ENCODE measurements around the gene NELL1.

- TF ChIP-seq POLR2AphosphoS5 (IDR thresholded peaks at IDR 0.05; ENCODE audit: insufficient read depth, low read depth, low read length) (no peak), CTCF (IDR thresholded peaks at IDR 0.05; ENCODE audit: extremely low read depth in 1 of 2, insufficient read depth in 1 of 2, low read depth in 1 of 2, low read length in 2 of 2) (no peak), POLR2A (IDR thresholded peaks at IDR 0.05; ENCODE audit: low read depth, low read length) (no peak), EZH2 (IDR thresholded peaks at IDR 0.05; ENCODE audit: borderline replicate concordance, low read depth, low read length, severe bottlenecking) (no peak)
Measured at GRCh38 chr11:21465203-21465602, 795.8 kb downstream of the NELL1 start.

Data from endothelial cell of umbilical vein (primary cell).